ENCODE results near the gene MSMO1. TPM values are rescaled to one million over a fixed set of nuclear protein-coding genes. Genes with fewer than 3 reads are reported as not detected.
A peak's percentile ranks its signal among the peaks of the same experiment; 100 is the strongest.

The MSMO1 gene
- polyA plus RNA-seq, 1 donor from 2014 or later, result 242 TPM

GRCh38 chr4:165328101-165328425, 594 bp downstream of the MSMO1 start:
- Histone ChIP-seq H3K4me2 (ENCODE audit: low read length) (peak overlapping the region; percentile 91), H3K9me2 (ENCODE audit: insufficient read depth, low read length) (no peaks in the 10 kb centered on the region), H3K9me3 (ENCODE audit: low read length) (no peaks in the 10 kb centered on the region), H2AFZ (ENCODE audit: low read depth, low read length) (peak overlapping the region; percentile 16), H3K36me3 (ENCODE audit: insufficient read depth, low read length) (no peaks in the 10 kb centered on the region), H3K27me3 (ENCODE audit: insufficient read depth, low read depth, low read length) (no peaks in the 10 kb centered on the region), H3K79me2 (replicated peaks; ENCODE audit: insufficient read depth, low read length) (peaks cover 66% of the 10 kb centered on the region), H3K27ac (ENCODE audit: low read length) (peak overlapping the region; percentile 96), H3K9ac (ENCODE audit: low read length) (peak overlapping the region; percentile 88), H4K20me1 (ENCODE audit: insufficient read depth) (peaks cover 6% of the 10 kb centered on the region), H3K4me3 (ENCODE audit: low read length) (peak overlapping the region; percentile 75), H3F3A (ENCODE audit: insufficient read depth, low read length, poor library complexity, severe bottlenecking) (peaks cover 11% of the 10 kb centered on the region)
- peak; percentile 3 for TF ChIP-seq SMC3 (conservative IDR thresholded peaks at IDR 0.05; ENCODE audit: poor library complexity)
- no peak for TF ChIP-seq TAF1 (IDR thresholded peaks at IDR 0.05; ENCODE audit: low read depth)

GRCh38 chr4:165328708-165329107, 1.2 kb downstream of the MSMO1 start:
- Histone ChIP-seq H3K27ac (ENCODE audit: low read length) (peak overlapping the region; percentile 96), H2AFZ (ENCODE audit: low read depth, low read length) (no peak overlapping the region), H4K20me1 (ENCODE audit: insufficient read depth) (peaks cover 10% of the 10 kb centered on the region), H3K79me2 (replicated peaks; ENCODE audit: insufficient read depth, low read length) (peaks cover 72% of the 10 kb centered on the region), H3F3A (ENCODE audit: insufficient read depth, low read length, poor library complexity, severe bottlenecking) (peaks cover 13% of the 10 kb centered on the region), H3K9me2 (ENCODE audit: insufficient read depth, low read length) (no peaks in the 10 kb centered on the region), H3K9me3 (ENCODE audit: low read length) (no peaks in the 10 kb centered on the region), H3K27me3 (ENCODE audit: insufficient read depth, low read depth, low read length) (no peaks in the 10 kb centered on the region), H3K36me3 (ENCODE audit: insufficient read depth, low read length) (no peaks in the 10 kb centered on the region), H3K9ac (ENCODE audit: low read length) (peak overlapping the region; percentile 88), H3K4me3 (ENCODE audit: low read length) (peak overlapping the region; percentile 75), H3K4me2 (ENCODE audit: low read length) (peak overlapping the region; percentile 91)
- no peak for TF ChIP-seq REST (IDR thresholded peaks at IDR 0.05; ENCODE audit: borderline replicate concordance)
- no peak for TF ChIP-seq TAF1 (IDR thresholded peaks at IDR 0.05; ENCODE audit: low read depth)
- TF ChIP-seq EZH2 (IDR thresholded peaks at IDR 0.05; ENCODE audit: borderline replicate concordance, insufficient read depth, low read length, poor library complexity, severe bottlenecking), result no peak
- no peak for TF ChIP-seq CTCF (IDR thresholded peaks at IDR 0.05; ENCODE audit: poor library complexity, severe bottlenecking)
- no peak for TF ChIP-seq SMC3 (conservative IDR thresholded peaks at IDR 0.05; ENCODE audit: poor library complexity)
- no peak for TF ChIP-seq POLR2AphosphoS5 (IDR thresholded peaks at IDR 0.05)
- TF ChIP-seq MXI1 (conservative IDR thresholded peaks at IDR 0.05; ENCODE audit: poor library complexity, severe bottlenecking), result no peak
- no peak for TF ChIP-seq RAD21 (conservative IDR thresholded peaks at IDR 0.05)
- no peak for TF ChIP-seq EP300 (conservative IDR thresholded peaks at IDR 0.05; ENCODE audit: poor library complexity, severe bottlenecking)

- Histone ChIP-seq H3K4me2 (ENCODE audit: low read length) (peak overlapping the region; percentile 79), H2AFZ (ENCODE audit: low read depth, low read length) (no peak overlapping the region), H3K27ac (ENCODE audit: low read length) (peak overlapping the region; percentile 96), H3K4me3 (ENCODE audit: low read length) (peak overlapping the region; percentile 75), H3K9me2 (ENCODE audit: insufficient read depth, low read length) (no peaks in the 10 kb centered on the region), H3K36me3 (ENCODE audit: insufficient read depth, low read length) (no peaks in the 10 kb centered on the region), H3K79me2 (replicated peaks; ENCODE audit: insufficient read depth, low read length) (peaks cover 80% of the 10 kb centered on the region), H4K20me1 (ENCODE audit: insufficient read depth) (peaks cover 14% of the 10 kb centered on the region), H3K9ac (ENCODE audit: low read length) (peak overlapping the region; percentile 32), H3K9me3 (ENCODE audit: low read length) (no peaks in the 10 kb centered on the region), H3K27me3 (ENCODE audit: insufficient read depth, low read depth, low read length) (no peaks in the 10 kb centered on the region), H3F3A (ENCODE audit: insufficient read depth, low read length, poor library complexity, severe bottlenecking) (peaks cover 14% of the 10 kb centered on the region)
- TF ChIP-seq RAD21 (conservative IDR thresholded peaks at IDR 0.05) (no peak), SMC3 (conservative IDR thresholded peaks at IDR 0.05; ENCODE audit: poor library complexity) (no peak), MXI1 (conservative IDR thresholded peaks at IDR 0.05; ENCODE audit: poor library complexity, severe bottlenecking) (no peak), TAF1 (IDR thresholded peaks at IDR 0.05; ENCODE audit: low read depth) (no peak), REST (IDR thresholded peaks at IDR 0.05; ENCODE audit: borderline replicate concordance) (no peak), EZH2 (IDR thresholded peaks at IDR 0.05; ENCODE audit: borderline replicate concordance, insufficient read depth, low read length, poor library complexity, severe bottlenecking) (no peak), POLR2AphosphoS5 (IDR thresholded peaks at IDR 0.05) (no peak), CTCF (IDR thresholded peaks at IDR 0.05; ENCODE audit: poor library complexity, severe bottlenecking) (no peak), EP300 (conservative IDR thresholded peaks at IDR 0.05; ENCODE audit: poor library complexity, severe bottlenecking) (no peak)
These were observed 2.6 kb downstream of the MSMO1 start for GRCh38 chr4:165330071-165330470.

Measured in neural cell (in vitro differentiated cells).